ENCODE results near the gene PEX5. TPM values are rescaled to one million over a fixed set of nuclear protein-coding genes. Genes with fewer than 3 reads are reported as not detected.

PEX5 gene
- total RNA-seq, 4 donors from 2014 or later, result 62.6 to 94.6 (median 70.5) TPM

DNA sequence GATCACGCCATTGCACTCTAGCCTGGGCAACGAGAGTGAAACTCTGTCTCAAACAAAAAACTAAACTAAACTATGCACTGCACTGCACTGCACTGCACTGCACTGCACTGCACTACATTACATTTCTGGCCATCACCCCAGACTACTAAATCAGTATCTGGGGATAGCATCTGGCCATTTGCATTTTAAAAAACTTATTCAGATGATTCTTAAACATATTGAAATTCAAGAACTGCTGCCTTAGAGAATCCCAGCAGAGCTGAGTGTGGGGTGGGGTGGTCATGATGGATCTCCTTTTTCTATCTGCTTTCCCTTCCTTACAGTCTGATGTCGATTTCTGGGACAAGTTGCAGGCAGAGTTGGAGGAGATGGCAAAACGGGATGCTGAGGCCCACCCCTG lies 13.6 kb downstream of the PEX5 start:
- TF ChIP-seq, protein P1, sequence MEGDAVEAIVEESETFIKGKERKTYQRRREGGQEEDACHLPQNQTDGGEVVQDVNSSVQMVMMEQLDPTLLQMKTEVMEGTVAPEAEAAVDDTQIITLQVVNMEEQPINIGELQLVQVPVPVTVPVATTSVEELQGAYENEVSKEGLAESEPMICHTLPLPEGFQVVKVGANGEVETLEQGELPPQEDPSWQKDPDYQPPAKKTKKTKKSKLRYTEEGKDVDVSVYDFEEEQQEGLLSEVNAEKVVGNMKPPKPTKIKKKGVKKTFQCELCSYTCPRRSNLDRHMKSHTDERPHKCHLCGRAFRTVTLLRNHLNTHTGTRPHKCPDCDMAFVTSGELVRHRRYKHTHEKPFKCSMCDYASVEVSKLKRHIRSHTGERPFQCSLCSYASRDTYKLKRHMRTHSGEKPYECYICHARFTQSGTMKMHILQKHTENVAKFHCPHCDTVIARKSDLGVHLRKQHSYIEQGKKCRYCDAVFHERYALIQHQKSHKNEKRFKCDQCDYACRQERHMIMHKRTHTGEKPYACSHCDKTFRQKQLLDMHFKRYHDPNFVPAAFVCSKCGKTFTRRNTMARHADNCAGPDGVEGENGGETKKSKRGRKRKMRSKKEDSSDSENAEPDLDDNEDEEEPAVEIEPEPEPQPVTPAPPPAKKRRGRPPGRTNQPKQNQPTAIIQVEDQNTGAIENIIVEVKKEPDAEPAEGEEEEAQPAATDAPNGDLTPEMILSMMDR (IDR thresholded peaks at IDR 0.05; ENCODE audit: low read depth), result no peak

DNA sequence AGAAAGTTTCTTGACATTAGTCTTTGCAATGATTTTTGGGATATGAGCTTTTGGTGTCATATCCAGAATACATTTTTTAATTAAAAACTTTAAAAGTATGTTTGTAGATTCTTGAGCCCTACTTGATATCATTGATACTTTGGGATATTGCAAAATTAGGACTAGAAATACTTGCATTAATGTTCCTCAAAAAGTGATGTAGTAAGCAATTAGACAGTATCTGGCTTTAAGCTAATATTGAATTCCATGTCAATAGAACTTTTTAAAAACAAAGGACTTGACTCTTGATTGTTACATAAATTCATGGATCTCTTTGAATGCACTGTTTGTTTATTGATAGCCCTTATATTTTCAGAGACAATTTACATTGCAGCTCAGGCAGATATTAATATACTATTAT lies 15.6 kb downstream of the PEX5 start:
- TF ChIP-seq, protein P1 (IDR thresholded peaks at IDR 0.05; ENCODE audit: low read depth), result no peak

DNA sequence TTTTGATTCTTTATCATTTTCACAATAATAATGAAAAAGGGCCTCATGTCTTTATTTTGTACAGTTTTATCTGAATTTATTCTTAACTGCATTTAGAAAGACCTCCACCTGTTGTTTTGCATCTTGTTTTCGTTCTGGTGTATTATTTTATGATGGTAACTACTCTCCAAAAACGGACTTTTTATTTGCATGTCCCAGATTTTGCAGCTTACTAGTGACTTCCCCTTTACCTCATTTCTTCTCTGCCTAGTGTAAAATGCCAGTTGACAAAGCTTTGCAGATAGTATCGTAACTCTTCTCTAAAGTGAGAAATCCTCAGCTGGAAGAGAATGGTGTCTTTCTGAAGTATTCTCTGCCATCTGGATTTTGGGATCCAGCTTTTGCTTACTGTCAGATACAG lies 17.2 kb downstream of the PEX5 start:
- TF ChIP-seq, protein P1 (IDR thresholded peaks at IDR 0.05; ENCODE audit: low read depth), result no peak

DNA sequence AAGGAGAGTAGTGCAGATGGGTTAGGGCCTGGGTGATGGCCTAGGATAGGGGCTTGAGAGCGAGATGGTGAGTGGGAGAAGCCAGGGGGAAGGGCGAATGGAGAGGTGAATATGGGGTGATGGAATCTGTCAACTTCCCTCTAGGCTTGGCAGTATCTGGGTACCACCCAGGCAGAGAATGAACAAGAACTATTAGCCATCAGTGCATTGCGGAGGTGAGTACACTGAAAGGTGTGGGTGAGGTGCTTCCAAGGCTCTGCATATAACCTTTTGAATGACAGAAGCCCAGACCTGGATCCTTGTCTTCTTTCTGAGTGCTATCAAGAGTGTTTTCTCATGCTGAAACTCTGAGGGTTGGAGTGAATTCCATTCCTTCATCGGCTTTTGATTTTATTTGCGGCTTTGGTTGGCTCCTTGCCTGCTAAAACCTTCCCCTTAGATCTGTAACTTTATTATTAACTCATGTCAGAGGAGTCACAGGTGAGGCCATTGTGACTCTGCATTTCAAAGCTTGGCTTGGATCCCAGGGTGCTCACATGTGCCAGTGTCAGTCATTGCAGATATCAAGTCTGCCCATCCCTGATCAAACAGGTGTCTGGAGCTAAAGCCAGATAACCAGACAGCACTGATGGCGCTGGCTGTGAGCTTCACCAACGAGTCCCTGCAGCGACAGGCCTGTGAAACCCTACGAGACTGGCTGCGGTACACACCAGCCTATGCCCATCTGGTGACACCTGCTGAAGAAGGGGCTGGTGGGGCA lies 18.6 kb downstream of the PEX5 start:
- TF ChIP-seq, protein P1 (IDR thresholded peaks at IDR 0.05; ENCODE audit: low read depth), result no peak

DNA sequence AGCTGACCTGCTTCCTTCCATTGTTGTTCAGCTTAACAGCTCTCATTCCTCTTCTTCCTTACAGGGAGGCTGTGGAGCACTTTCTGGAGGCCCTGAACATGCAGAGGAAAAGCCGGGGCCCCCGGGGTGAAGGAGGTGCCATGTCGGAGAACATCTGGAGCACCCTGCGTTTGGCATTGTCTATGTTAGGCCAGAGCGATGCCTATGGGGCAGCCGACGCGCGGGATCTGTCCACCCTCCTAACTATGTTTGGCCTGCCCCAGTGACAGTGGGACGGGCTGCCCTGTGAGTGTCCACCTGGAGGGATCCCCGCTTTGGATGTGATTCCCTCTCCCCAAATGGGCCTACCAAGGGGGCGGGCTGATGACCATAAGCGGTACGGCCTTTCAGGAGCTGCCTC lies 20.5 kb downstream of the PEX5 start:
- TF ChIP-seq, protein P1 (IDR thresholded peaks at IDR 0.05; ENCODE audit: low read depth), result no peak

DNA sequence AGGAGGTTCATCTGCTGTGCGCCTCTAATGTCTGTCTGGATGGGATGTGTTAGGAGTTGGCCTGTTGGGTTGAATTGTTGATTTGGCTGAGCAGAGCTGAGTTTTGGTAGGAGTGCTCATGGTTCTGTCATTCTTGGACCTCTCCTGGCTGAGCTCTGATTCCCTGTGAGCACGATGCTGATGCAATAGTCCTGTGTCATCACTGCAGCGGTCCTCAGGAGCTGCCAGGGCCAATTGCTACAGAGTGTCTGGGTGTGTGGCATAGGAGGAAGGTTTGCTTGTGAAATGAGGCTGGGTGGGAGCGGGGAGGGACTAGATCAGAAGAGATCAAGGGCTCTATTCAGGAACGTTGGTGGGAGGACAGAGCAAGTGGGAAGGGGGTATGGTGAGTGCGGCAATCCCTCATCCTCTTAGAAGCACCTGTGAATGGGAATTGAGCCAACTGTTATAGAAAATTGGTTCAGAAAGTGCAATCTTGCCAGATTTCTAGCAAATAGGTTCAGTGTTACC lies 21.2 kb downstream of the PEX5 start:
- TF ChIP-seq, protein P1 (IDR thresholded peaks at IDR 0.05; ENCODE audit: low read depth), result no peak

DNA sequence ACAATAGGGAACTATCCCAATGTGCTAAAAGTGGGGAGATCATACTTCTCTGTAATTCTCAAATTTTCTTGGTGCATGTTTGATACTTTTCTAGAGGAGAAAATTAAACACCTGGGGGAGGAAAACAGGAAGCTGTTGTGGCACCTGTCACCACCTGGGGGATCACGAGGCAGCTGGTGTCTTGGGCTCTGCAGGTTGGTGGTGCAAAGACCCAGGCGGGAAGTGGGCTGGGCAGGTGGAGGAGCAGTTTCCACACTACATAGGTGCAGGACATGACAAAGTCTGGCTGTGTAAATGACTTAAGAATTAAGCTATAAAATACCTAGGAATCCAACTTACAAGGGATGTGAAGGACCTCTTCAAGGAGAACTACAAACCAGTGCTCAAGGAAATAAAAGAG lies 23.2 kb downstream of the PEX5 start:
- TF ChIP-seq, protein P1 (IDR thresholded peaks at IDR 0.05; ENCODE audit: low read depth), result no peak

All from subcutaneous adipose tissue (tissue), 4 donors.